Spinal cord (tissue), 10 donors: ENCODE data around the gene DLG2. TPM values are rescaled to one million over a fixed set of nuclear protein-coding genes. Genes with fewer than 3 reads are reported as not detected.
A peak's percentile ranks its signal among the peaks of the same experiment; 100 is the strongest.
"Not testable (repeated sequence)": the region's sequence is repeated elsewhere in the genome, so short reads cannot be mapped to it uniquely, and the experiment has no call there.

Experiments used
- DNase-seq, 6 donors: peaks; one replicate each; pipeline versions ENCODE4 v3.0.0 to v3.0.0-alpha.2; 2013 to 2015; ENCODE audit warnings: low spot score in 6 of 6, low read depth in 4 of 6
- H3K27ac ChIP-seq: one replicate; pipeline ENCODE4 v1.5.1; 2013; ENCODE audit warnings: low read depth, low read length, control low read depth
- H3K27me3 ChIP-seq: one replicate; pipeline ENCODE4 v1.6.1; 2013; ENCODE audit warnings: low read length; ENCODE audit not compliant: control insufficient read depth, insufficient read depth
- H3K36me3 ChIP-seq: one replicate; pipeline ENCODE4 v1.6.1; 2013; ENCODE audit warnings: low read length; ENCODE audit not compliant: control insufficient read depth, insufficient read depth
- H3K4me1 ChIP-seq: one replicate; pipeline ENCODE4 v1.6.1; 2013; ENCODE audit warnings: low read length; ENCODE audit not compliant: control insufficient read depth, insufficient read depth
- H3K4me3 ChIP-seq: one replicate; pipeline ENCODE4 v1.5.1; 2013; ENCODE audit warnings: low read depth, low read length, control low read depth
- H3K9me3 ChIP-seq: one replicate; pipeline ENCODE4 v1.6.1; 2013; ENCODE audit warnings: low read length; ENCODE audit not compliant: control insufficient read depth, insufficient read depth
- WGBS: methylation state at CpG from one replicate; pipeline ENCODE4 v1.1.5; 2013; ENCODE audit warnings: missing lambda C conversion rate; ENCODE audit not compliant: insufficient coverage; 5-methylcytosine and 5-hydroxymethylcytosine counted together
- long read RNA-seq, 4 donors: transcript quantifications; one replicate each; lab custom pipeline, GENCODE V29; 2026
- polyA plus RNA-seq, 2 donors: library from polyadenylated mRNA; unstranded; fragments of 120-200 nt; gene quantifications; one replicate each; pipeline ENCODE4 v1.2.1, GENCODE V29; 2013; ENCODE audit not compliant: insufficient read length in 2 of 2
- total RNA-seq, 2 donors: library from RNA; depleted of rRNA in 1 of 2; stranded (reverse); fragments of 120-200 nt in 1 of 2; fragments of >200 nt in 1 of 2; gene quantifications; one replicate each; pipeline versions ENCODE4 v1.2.3 to v1.2.4, GENCODE V29; 2013 to 2014
- donor health status: healthy.

The DLG2 gene
- total RNA-seq (100 to 1,000 TPM in 1 of 2 donors, 10 to 100 TPM in 1; 37.7 to 111 TPM), polyA plus RNA-seq (10 to 100 TPM; 44.4 to 53.6 TPM)
- long read RNA-seq, donor 1, partial matches to known transcripts: 25 of 85 reads
- long read RNA-seq, donor 1, other reads (novel, unspliced or antisense): 58 of 85 reads
- long read RNA-seq, donor 2: 0 reads
- long read RNA-seq, donor 3, partial matches to known transcripts: 21 of 77 reads
- long read RNA-seq, donor 3, other reads (novel, unspliced or antisense): 56 of 77 reads
- long read RNA-seq, donor 4, partial matches to known transcripts: 291 of 445 reads
- long read RNA-seq, donor 4, other reads (novel, unspliced or antisense): 154 of 445 reads

GRCh38 chr11:85627332-85627997 is at the start of gene DLG2:
Gene DLG2 (minus strand): TSS chr11:85627344.
- WGBS: 0% methylated on average over 22 of the region's 23 CpGs

GRCh38 chr11:85673393-85673792 is 46.2 kb upstream of the DLG2 start:
- Histone ChIP-seq H3K27me3 (no peaks in the 10 kb centered on the region), H3K27ac (no peak overlapping the region), H3K9me3 (no peaks in the 10 kb centered on the region), H3K4me1 (no peaks in the 10 kb centered on the region), H3K36me3 (no peaks in the 10 kb centered on the region), H3K4me3 (no peak overlapping the region)
- 100% methylated on average over 1 of the region's 3 CpGs for WGBS
- no peak for DNase-seq

More at GRCh38 chr11:85627332-85627997, at the start of gene DLG2:
- H3K27ac ChIP-seq: peak within 1 kb of the TSS; percentile 99
- H3K4me1 ChIP-seq: no peaks in the 10 kb centered on the region
- H3K4me3 ChIP-seq: peak within 1 kb of the TSS; percentile 84
- H3K27me3 ChIP-seq: no peaks in the 10 kb centered on the region
- no peaks in the 10 kb centered on the region for H3K9me3 ChIP-seq
- peak; percentile 29 to 80 (median 62) for DNase-seq
- no peaks in the 10 kb centered on the region for H3K36me3 ChIP-seq

- 83% methylated on average over 8 of the region's 8 CpGs for WGBS
- H3K4me3 ChIP-seq: no peak overlapping the region
- H3K4me1 ChIP-seq: no peaks in the 10 kb centered on the region
- H3K36me3 ChIP-seq: no peaks in the 10 kb centered on the region
- no peak for DNase-seq
- no peaks in the 10 kb centered on the region for H3K9me3 ChIP-seq
- H3K27ac ChIP-seq: no peak overlapping the region
- no peaks in the 10 kb centered on the region for H3K27me3 ChIP-seq
Measured at GRCh38 chr11:85672105-85672902, 45.2 kb upstream of the DLG2 start.

- not testable (repeated sequence) for H3K27ac ChIP-seq, H3K27me3 ChIP-seq, DNase-seq, H3K9me3 ChIP-seq, H3K4me3 ChIP-seq, H3K4me1 ChIP-seq, H3K36me3 ChIP-seq
Measured at GRCh38 chr11:85670949-85671663, 44.0 kb upstream of the DLG2 start.

GRCh38 chr11:85668157-85668556 is 41.0 kb upstream of the DLG2 start:
- no peak overlapping the region for H3K27ac ChIP-seq
- no peak for DNase-seq
- H3K4me3 ChIP-seq: no peak overlapping the region
- H3K27me3 ChIP-seq: no peaks in the 10 kb centered on the region
- no CpG with 5 or more reads among the region's 1 CpG for WGBS
- no peaks in the 10 kb centered on the region for H3K36me3 ChIP-seq
- H3K9me3 ChIP-seq: no peaks in the 10 kb centered on the region
- no peaks in the 10 kb centered on the region for H3K4me1 ChIP-seq

- no peak overlapping the region for H3K4me3 ChIP-seq
- DNase-seq: no peak
- H3K4me1 ChIP-seq: no peaks in the 10 kb centered on the region
- H3K36me3 ChIP-seq: no peaks in the 10 kb centered on the region
- H3K9me3 ChIP-seq: no peaks in the 10 kb centered on the region
- H3K27ac ChIP-seq: no peak overlapping the region
- no peaks in the 10 kb centered on the region for H3K27me3 ChIP-seq
- no CpG with 5 or more reads among the region's 3 CpGs for WGBS
Measured at GRCh38 chr11:85666687-85667086, 39.5 kb upstream of the DLG2 start.

GRCh38 chr11:85665733-85666132 is 38.6 kb upstream of the DLG2 start:
- Histone ChIP-seq H3K36me3 (no peaks in the 10 kb centered on the region), H3K4me1 (no peaks in the 10 kb centered on the region), H3K4me3 (no peak overlapping the region), H3K27ac (peak overlapping the region; percentile 100), H3K27me3 (no peaks in the 10 kb centered on the region), H3K9me3 (no peaks in the 10 kb centered on the region)
- no CpG with 5 or more reads among the region's 5 CpGs for WGBS
- DNase-seq: peak in 2 of 6 donors; percentile 14 to 42

- H3K36me3 ChIP-seq: no peaks in the 10 kb centered on the region
- no peaks in the 10 kb centered on the region for H3K27me3 ChIP-seq
- DNase-seq: peak; percentile 91 to 99 (median 92)
- H3K4me3 ChIP-seq: peak within 1 kb of the TSS; percentile 96
- under 1% methylated on average over 56 of the region's 67 CpGs for WGBS
- peak within 1 kb of the TSS; percentile 100 for H3K27ac ChIP-seq
- H3K4me1 ChIP-seq: no peaks in the 10 kb centered on the region
- no peaks in the 10 kb centered on the region for H3K9me3 ChIP-seq
Measured at GRCh38 chr11:85664615-85665481, 37.7 kb upstream of the DLG2 start, which contains the start of gene CREBZF. Gene CREBZF (minus strand): TSS chr11:85665129. CDS start chr11:85664875, 254 bp downstream.
